ENCODE results near the gene APOL2. TPM values are rescaled to one million over a fixed set of nuclear protein-coding genes. Genes with fewer than 3 reads are reported as not detected.

APOL2 gene
- polyA plus RNA-seq, 1 donor (not counting 4 experiments of a cell fraction or from before 2014, with no cell fraction given): 8.9 TPM

DNA sequence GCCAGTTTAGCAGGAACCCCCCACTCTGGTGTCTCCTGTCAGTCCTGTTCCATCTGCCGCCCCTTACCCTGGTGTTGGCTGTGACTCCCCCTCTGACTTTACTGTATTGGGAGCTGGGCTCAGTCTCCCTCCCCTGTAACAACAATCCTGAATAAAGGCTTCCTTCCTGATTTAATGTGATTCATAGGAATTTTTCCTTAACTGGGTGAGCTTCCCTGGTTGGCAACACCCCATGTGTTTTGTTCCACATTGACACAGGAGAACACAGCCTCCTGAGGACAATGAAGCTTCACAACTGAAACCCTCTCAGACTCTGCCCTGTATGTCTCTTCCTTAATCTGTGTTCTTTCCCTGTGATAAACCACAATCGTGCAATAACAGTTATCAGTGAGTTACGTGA lies 46.2 kb downstream of the APOL2 start:
- Histone ChIP-seq H4K20me1 (ENCODE audit: control insufficient read depth, extremely low read depth, insufficient read depth, low read length) (no peaks in the 10 kb centered on the region), H3K27me3 (ENCODE audit: control insufficient read depth, extremely low read depth, insufficient read depth, low read length) (peaks cover 16% of the 10 kb centered on the region), H3K9ac (ENCODE audit: control insufficient read depth, extremely low read depth, insufficient read depth, low read length) (no peak overlapping the region), H3K4me3 (ENCODE audit: control insufficient read depth in 2 of 3, extremely low read depth in 1 of 3, insufficient read depth in 2 of 3, low read depth in 1 of 3, low read length in 3 of 3) (no peak overlapping the region), H2AFZ (ENCODE audit: control insufficient read depth, low read length) (no peak overlapping the region), H3K79me2 (ENCODE audit: control insufficient read depth, insufficient read depth, low read length) (no peaks in the 10 kb centered on the region), H3K9me1 (ENCODE audit: control insufficient read depth, extremely low read depth, insufficient read depth, low read length) (no peaks in the 10 kb centered on the region), H3K36me3 (ENCODE audit: control insufficient read depth in 2 of 2, extremely low read depth in 1 of 2, insufficient read depth in 2 of 2, low read length in 2 of 2) (no peaks in the 10 kb centered on the region), H3K4me2 (ENCODE audit: control insufficient read depth, extremely low read depth, insufficient read depth, low read depth, low read length) (no peak overlapping the region), H3K9me3 (ENCODE audit: control insufficient read depth, low read depth, low read length) (no peaks in the 10 kb centered on the region), H3K4me1 (ENCODE audit: control insufficient read depth, extremely low read depth, insufficient read depth, low read length) (no peaks in the 10 kb centered on the region), H3K27ac (ENCODE audit: control insufficient read depth, insufficient read depth, low read length) (no peak overlapping the region)
- TF ChIP-seq EZH2 (IDR thresholded peaks at IDR 0.05; ENCODE audit: low read length): no peak
- TF ChIP-seq, protein P1, sequence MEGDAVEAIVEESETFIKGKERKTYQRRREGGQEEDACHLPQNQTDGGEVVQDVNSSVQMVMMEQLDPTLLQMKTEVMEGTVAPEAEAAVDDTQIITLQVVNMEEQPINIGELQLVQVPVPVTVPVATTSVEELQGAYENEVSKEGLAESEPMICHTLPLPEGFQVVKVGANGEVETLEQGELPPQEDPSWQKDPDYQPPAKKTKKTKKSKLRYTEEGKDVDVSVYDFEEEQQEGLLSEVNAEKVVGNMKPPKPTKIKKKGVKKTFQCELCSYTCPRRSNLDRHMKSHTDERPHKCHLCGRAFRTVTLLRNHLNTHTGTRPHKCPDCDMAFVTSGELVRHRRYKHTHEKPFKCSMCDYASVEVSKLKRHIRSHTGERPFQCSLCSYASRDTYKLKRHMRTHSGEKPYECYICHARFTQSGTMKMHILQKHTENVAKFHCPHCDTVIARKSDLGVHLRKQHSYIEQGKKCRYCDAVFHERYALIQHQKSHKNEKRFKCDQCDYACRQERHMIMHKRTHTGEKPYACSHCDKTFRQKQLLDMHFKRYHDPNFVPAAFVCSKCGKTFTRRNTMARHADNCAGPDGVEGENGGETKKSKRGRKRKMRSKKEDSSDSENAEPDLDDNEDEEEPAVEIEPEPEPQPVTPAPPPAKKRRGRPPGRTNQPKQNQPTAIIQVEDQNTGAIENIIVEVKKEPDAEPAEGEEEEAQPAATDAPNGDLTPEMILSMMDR (optimal IDR thresholded peaks at IDR 0.05 in 1 of 3, IDR thresholded peaks at IDR 0.05 in 1 of 3, conservative IDR thresholded peaks at IDR 0.05 in 1 of 3; ENCODE audit: extremely low read depth in 1 of 3, insufficient read depth in 2 of 3, low read length in 3 of 3): no peak
- DNase-seq (ENCODE audit: low read depth, low spot score) (no peak), FAIRE-seq (no peak)
- dilution Hi-C loops (cut with MboI; ENCODE audit: extremely low pct_ligation_motif_present, low sequenced_read_pairs): no loop called here

DNA sequence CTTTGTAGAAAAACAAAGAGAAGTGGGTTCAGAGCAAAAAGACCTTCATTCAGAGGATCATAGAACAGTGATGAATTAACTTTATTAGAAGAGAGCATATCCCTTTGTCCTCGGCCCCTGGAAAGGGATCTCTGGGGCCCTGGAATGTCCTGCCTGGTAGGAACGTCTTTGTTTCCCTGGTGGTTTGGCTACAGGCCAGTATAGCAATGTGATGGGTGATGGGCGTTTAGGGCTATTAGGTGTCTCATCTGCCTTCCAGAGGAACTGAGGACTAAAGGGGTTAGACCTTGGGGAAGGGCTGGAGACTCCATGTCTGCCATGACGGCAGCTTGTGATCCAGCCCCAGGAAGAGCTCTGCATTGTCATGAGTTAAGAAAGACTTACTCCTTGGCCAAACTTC lies 46.8 kb downstream of the APOL2 start:
- H3K9ac ChIP-seq (ENCODE audit: control insufficient read depth, extremely low read depth, insufficient read depth, low read length): no peak overlapping the region
- H3K9me3 ChIP-seq (ENCODE audit: control insufficient read depth, low read depth, low read length): no peaks in the 10 kb centered on the region
- H4K20me1 ChIP-seq (ENCODE audit: control insufficient read depth, extremely low read depth, insufficient read depth, low read length): no peaks in the 10 kb centered on the region
- H3K27ac ChIP-seq (ENCODE audit: control insufficient read depth, insufficient read depth, low read length): no peak overlapping the region
- no peak overlapping the region for H2AFZ ChIP-seq (ENCODE audit: control insufficient read depth, low read length)
- FAIRE-seq (no peak), DNase-seq (ENCODE audit: low read depth, low spot score) (no peak)
- no peak for TF ChIP-seq EZH2 (IDR thresholded peaks at IDR 0.05; ENCODE audit: low read length)
- TF ChIP-seq, protein P1 (optimal IDR thresholded peaks at IDR 0.05 in 1 of 3, IDR thresholded peaks at IDR 0.05 in 1 of 3, conservative IDR thresholded peaks at IDR 0.05 in 1 of 3; ENCODE audit: extremely low read depth in 1 of 3, insufficient read depth in 2 of 3, low read length in 3 of 3): no peak
- no peaks in the 10 kb centered on the region for H3K9me1 ChIP-seq (ENCODE audit: control insufficient read depth, extremely low read depth, insufficient read depth, low read length)
- H3K27me3 ChIP-seq (ENCODE audit: control insufficient read depth, extremely low read depth, insufficient read depth, low read length): peaks cover 12% of the 10 kb centered on the region
- no peak overlapping the region for H3K4me2 ChIP-seq (ENCODE audit: control insufficient read depth, extremely low read depth, insufficient read depth, low read depth, low read length)
- H3K4me1 ChIP-seq (ENCODE audit: control insufficient read depth, extremely low read depth, insufficient read depth, low read length): no peaks in the 10 kb centered on the region
- no peak overlapping the region for H3K4me3 ChIP-seq (ENCODE audit: control insufficient read depth in 2 of 3, extremely low read depth in 1 of 3, insufficient read depth in 2 of 3, low read depth in 1 of 3, low read length in 3 of 3)
- H3K36me3 ChIP-seq (ENCODE audit: control insufficient read depth in 2 of 2, extremely low read depth in 1 of 2, insufficient read depth in 2 of 2, low read length in 2 of 2): no peaks in the 10 kb centered on the region
- dilution Hi-C loops (cut with MboI; ENCODE audit: extremely low pct_ligation_motif_present, low sequenced_read_pairs): no loop called here
- H3K79me2 ChIP-seq (ENCODE audit: control insufficient read depth, insufficient read depth, low read length): no peaks in the 10 kb centered on the region

All from keratinocyte (primary cell).